ENCODE measurements around the gene ELP4. TPM values are rescaled to one million over a fixed set of nuclear protein-coding genes. Genes with fewer than 3 reads are reported as not detected.

ELP4 gene
- total and polyA plus RNA-seq, 2 experiments from 2014 or later, result 16.2 to 20.1 TPM

DNA sequence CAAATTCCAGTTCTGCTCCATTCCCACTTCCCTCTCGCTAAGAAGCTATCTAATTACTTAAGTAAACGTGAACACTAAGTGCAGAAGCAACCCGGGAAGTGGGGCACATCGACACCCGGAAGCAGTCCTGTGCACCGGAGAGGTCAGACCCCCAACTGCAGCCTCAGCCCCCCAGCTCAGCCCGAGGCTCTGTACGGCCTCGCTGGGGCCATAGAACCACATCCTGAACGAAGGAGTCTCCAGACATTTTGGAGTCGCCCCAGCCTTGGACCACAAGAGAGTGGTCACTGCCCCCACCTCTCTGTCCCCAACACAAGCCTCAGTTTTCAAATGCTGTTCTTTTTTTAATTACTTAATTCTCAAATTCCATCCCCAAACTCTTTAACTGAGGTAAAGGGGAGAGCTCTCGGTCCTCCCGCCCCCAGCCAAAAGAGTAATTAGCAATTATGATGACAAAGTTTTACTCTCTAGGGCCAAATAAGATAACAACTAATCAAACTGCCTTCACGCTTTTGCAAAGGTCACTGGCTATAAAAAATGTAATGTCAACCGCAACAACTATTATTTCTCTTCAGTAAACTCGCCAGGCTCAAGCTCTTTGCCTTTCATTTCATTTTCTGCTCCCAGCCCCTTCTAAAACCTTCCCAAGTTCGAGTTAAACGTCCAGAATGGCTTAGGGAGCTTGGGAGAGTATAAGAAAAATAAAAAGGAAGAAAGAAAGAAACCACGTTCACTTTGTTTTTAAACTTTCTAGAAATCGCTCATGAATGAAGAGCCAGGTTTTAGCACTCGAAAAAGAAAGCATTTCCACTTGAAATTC, 299.4 kb downstream of the ELP4 start:
- Histone ChIP-seq H3K27ac (no peak overlapping the region), H3K79me2 (ENCODE audit: insufficient read depth) (no peaks in the 10 kb centered on the region), H3K9me2 (ENCODE audit: insufficient read depth) (no peaks in the 10 kb centered on the region), H3K4me2 (ENCODE audit: unreplicated experiment) (no peak overlapping the region), H3K36me3 (ENCODE audit: low read depth) (no peaks in the 10 kb centered on the region), H3F3A (ENCODE audit: insufficient read depth) (no peaks in the 10 kb centered on the region), H3K4me1 (ENCODE audit: insufficient read depth) (no peaks in the 10 kb centered on the region; the same call in 1 of the 2 replicates), H4K20me1 (ENCODE audit: insufficient read depth) (no peaks in the 10 kb centered on the region), H2AFZ (no peak overlapping the region), H3K4me3 (no peak overlapping the region), H3K9me3 (ENCODE audit: low read depth) (no peaks in the 10 kb centered on the region), H3K27me3 (replicated peaks; ENCODE audit: insufficient read depth) (peaks cover 89% of the 10 kb centered on the region), H3K9ac (no peak overlapping the region)
- in situ Hi-C loops (cut with MboI), result no loop called here
- TF ChIP-seq EZH2phosphoT487 (IDR thresholded peaks at IDR 0.05; ENCODE audit: insufficient read depth, low read depth) (no peak), EZH2 (IDR thresholded peaks at IDR 0.05; ENCODE audit: insufficient read depth, poor library complexity, severe bottlenecking) (no peak)
- 29 to 34% methylated on average over 20 to 21 of the region's 21 CpGs for WGBS, 2 experiments (ENCODE audit: low coverage in 1 of 2, low lambda C conversion rate in 2 of 2, missing lambda C conversion rate in 2 of 2)
- DNase-seq, result no peak

DNA sequence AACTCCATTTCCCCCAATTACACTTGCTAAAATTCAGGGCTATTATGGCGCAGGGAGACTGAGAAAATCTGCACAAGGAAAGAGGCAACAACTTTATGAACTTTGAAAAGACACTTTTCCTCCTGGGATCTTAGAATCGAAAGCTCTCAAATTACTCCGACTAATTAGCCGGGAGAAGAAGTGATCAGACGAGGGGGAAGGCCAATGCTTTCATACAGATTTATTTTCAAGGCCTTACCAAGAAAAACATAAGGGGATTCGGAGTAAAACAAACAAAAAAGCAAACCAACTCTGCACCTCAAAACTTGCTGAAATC, 299.9 kb downstream of the ELP4 start:
- Histone ChIP-seq H3K9me2 (ENCODE audit: insufficient read depth) (no peaks in the 10 kb centered on the region), H4K20me1 (ENCODE audit: insufficient read depth) (no peaks in the 10 kb centered on the region), H3K79me2 (ENCODE audit: insufficient read depth) (no peaks in the 10 kb centered on the region), H2AFZ (peak overlapping the region; percentile 58; the same call in 1 of the 2 replicates), H3K27ac (no peak overlapping the region), H3K4me3 (peak overlapping the region; percentile 60; the same call in 1 of the 2 replicates), H3K27me3 (replicated peaks; ENCODE audit: insufficient read depth) (peaks cover 89% of the 10 kb centered on the region), H3K4me2 (ENCODE audit: unreplicated experiment) (peak overlapping the region; percentile 77), H3K4me1 (ENCODE audit: insufficient read depth) (no peaks in the 10 kb centered on the region; the same call in 1 of the 2 replicates), H3K9me3 (ENCODE audit: low read depth) (no peaks in the 10 kb centered on the region), H3F3A (ENCODE audit: insufficient read depth) (no peaks in the 10 kb centered on the region), H3K9ac (no peak overlapping the region), H3K36me3 (ENCODE audit: low read depth) (no peaks in the 10 kb centered on the region)
- TF ChIP-seq EZH2 (IDR thresholded peaks at IDR 0.05; ENCODE audit: insufficient read depth, poor library complexity, severe bottlenecking) (no peak), EZH2phosphoT487 (IDR thresholded peaks at IDR 0.05; ENCODE audit: insufficient read depth, low read depth) (no peak)
- no peak for DNase-seq
- WGBS, 2 experiments (ENCODE audit: low coverage in 1 of 2, low lambda C conversion rate in 2 of 2, missing lambda C conversion rate in 2 of 2), result 54 to 55% methylated on average over 6 of the region's 6 CpGs
- in situ Hi-C loops (cut with MboI), result no loop called here

DNA sequence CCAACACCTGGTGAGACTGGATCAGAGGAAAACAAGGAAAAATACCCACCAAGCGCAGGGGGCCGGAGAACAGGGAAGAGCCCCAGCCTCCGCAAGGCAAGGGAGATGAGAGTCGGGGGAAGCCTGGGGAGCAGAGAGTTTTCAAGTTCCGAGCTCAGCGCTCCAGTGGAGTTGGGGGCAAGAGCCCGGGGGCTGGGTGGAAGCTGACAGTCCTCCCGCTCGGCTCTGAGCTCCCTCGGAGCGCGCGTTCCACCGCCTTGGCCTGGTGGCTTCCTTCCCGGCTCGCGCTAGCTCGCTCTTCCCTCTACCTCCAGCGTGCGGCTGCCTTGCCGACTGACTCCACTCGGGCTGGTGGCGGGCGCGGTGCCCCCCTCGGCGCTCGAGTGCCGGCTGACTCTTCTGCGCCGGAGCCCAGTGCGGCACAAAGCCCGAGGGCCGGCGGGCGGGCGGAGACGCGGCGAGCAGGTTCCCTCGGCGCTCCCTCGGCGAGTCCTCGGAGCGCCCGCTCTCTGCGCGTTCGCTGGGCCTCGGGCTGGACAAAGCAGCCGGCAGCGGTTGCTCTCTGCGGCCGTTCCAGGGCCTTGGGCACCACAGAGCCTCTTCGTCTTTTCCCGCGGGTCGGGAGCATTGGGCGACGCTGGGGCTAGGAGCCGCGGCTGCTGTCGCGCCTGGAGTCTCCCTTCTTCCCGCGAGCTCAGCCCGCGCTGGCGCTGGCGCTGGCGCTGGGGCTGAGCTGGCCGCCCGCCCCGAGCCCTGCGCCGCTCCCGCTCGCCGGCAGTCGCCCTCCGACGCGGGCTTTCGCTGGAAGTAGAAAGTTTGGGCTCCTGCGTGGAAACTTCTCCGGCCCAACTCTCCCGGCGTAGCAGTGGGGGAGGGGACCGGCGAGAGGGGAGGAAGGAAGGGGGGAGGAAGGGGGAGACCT, 300.6 kb downstream of the ELP4 start:
- peaks cover 89% of the 10 kb centered on the region for H3K27me3 ChIP-seq (replicated peaks; ENCODE audit: insufficient read depth)
- H3K9me2 ChIP-seq (ENCODE audit: insufficient read depth), result no peaks in the 10 kb centered on the region
- peak overlapping the region; percentile 58 for H2AFZ ChIP-seq
- peak; percentile 72 for DNase-seq
- H3K79me2 ChIP-seq (ENCODE audit: insufficient read depth), result no peaks in the 10 kb centered on the region
- no peaks in the 10 kb centered on the region for H3K36me3 ChIP-seq (ENCODE audit: low read depth)
- H3K9ac ChIP-seq, result no peak overlapping the region
- TF ChIP-seq EZH2phosphoT487 (IDR thresholded peaks at IDR 0.05; ENCODE audit: insufficient read depth, low read depth), result no peak
- peak; percentile 96 for TF ChIP-seq EZH2 (IDR thresholded peaks at IDR 0.05; ENCODE audit: insufficient read depth, poor library complexity, severe bottlenecking)
- H3F3A ChIP-seq (ENCODE audit: insufficient read depth), result no peaks in the 10 kb centered on the region
- in situ Hi-C loops (cut with MboI), result no loop called here
- H3K9me3 ChIP-seq (ENCODE audit: low read depth), result no peaks in the 10 kb centered on the region
- 4 to 5% methylated on average over 82 to 83 of the region's 91 CpGs for WGBS, 2 experiments (ENCODE audit: low coverage in 1 of 2, low lambda C conversion rate in 2 of 2, missing lambda C conversion rate in 2 of 2)
- peak overlapping the region; percentile 77 for H3K4me2 ChIP-seq (ENCODE audit: unreplicated experiment)
- no peak overlapping the region for H3K27ac ChIP-seq
- H3K4me3 ChIP-seq, result peak overlapping the region; percentile 60
- H3K4me1 ChIP-seq (ENCODE audit: insufficient read depth), result peaks cover 3% of the 10 kb centered on the region; the same call in 1 of the 2 replicates
- H4K20me1 ChIP-seq (ENCODE audit: insufficient read depth), result no peaks in the 10 kb centered on the region

DNA sequence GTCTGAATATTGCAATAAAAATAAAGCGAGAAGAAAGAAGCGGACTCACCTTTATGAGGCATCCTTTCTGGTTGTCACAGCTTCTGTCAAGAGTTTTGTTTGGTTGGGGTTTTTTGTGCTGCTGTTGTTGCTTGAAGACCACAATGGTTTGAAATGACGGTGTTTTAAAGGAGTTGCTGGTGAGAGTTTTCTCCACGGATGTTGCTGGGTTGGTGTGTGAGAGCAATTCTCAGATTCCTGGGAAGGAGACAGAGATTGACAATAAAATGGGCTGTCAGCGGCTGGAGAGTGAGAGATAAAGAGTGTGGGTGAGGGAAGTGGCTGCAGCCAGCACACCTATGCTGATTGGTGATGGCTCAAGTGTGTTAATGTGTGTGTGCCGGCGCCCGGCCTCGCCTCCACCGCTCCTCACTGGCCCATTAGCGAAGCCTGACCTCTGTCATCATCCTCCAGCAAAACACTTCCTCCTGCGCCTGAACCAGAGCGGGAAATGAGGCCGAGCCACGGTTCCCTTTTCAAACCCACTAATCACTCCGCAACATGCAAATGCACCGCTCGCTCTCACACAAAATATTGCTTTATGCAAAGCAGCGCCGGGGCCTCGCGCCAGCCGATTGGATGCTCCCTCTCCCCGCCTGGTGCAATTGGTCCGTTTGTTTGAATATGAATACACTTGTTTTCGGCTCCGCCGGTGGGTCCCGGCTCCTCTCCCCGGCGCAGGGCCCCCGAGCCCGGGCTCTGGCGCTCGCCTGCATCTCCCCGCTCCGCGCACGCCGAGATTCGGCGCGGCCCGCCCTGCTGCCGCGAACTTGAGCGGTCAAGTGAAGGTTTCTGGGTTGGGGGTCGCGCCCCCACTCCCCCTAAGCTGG, 301.4 kb downstream of the ELP4 start, which contains the start of gene PAX6:
PAX6 (minus strand) TSS at position 544 of the 869 bp plus-strand sequence. CDS start 4,911 bp downstream, outside the sequence.
- H3K9me3 ChIP-seq (ENCODE audit: low read depth), result no peaks in the 10 kb centered on the region
- no peak within 1 kb of the TSS for H3K9ac ChIP-seq
- no peak within 1 kb of the TSS for H3K27ac ChIP-seq
- peak within 1 kb of the TSS; percentile 58 for H2AFZ ChIP-seq
- H3K4me3 ChIP-seq, result peak within 1 kb of the TSS; percentile 60
- H3K79me2 ChIP-seq (ENCODE audit: insufficient read depth), result no peaks in the 10 kb centered on the region
- H3K9me2 ChIP-seq (ENCODE audit: insufficient read depth), result no peaks in the 10 kb centered on the region
- peaks cover 89% of the 10 kb centered on the region for H3K27me3 ChIP-seq (replicated peaks; ENCODE audit: insufficient read depth)
- peaks cover 11% of the 10 kb centered on the region for H3K4me1 ChIP-seq (ENCODE audit: insufficient read depth)
- H3K36me3 ChIP-seq (ENCODE audit: low read depth), result no peaks in the 10 kb centered on the region
- no peaks in the 10 kb centered on the region for H4K20me1 ChIP-seq (ENCODE audit: insufficient read depth)
- in situ Hi-C loops (cut with MboI), result no loop called here
- 5 to 6% methylated on average over 41 to 49 of the region's 49 CpGs for WGBS, 2 experiments (ENCODE audit: low coverage in 1 of 2, low lambda C conversion rate in 2 of 2, missing lambda C conversion rate in 2 of 2)
- DNase-seq, result peak; percentile 61
- no peaks in the 10 kb centered on the region for H3F3A ChIP-seq (ENCODE audit: insufficient read depth)
- peak; percentile 59; the same call in 1 of the 2 replicates for TF ChIP-seq EZH2phosphoT487 (IDR thresholded peaks at IDR 0.05; ENCODE audit: insufficient read depth, low read depth)
- TF ChIP-seq EZH2 (IDR thresholded peaks at IDR 0.05; ENCODE audit: insufficient read depth, poor library complexity, severe bottlenecking), result peak; percentile 92
- peak within 1 kb of the TSS; percentile 77 for H3K4me2 ChIP-seq (ENCODE audit: unreplicated experiment)

Data from GM23248 (cell line).